Stimulated activated naive CD8-positive, alpha-beta T cell treated with anti-CD3 and anti-CD28 coated beads, Interleukin-15, Interleukin-2, amounts not matched to agents 100 ng/mL and 50 ng/mL, for 24 hours (primary cell): Measurements from ENCODE around the gene CDK16.
A peak's percentile ranks its signal among the peaks of the same experiment; 100 is the strongest.

ENCODE experiments used
- H3K27ac Mint-ChIP-seq: one replicate; pipeline ENCODE4 v1.8.0; 2021; ENCODE audit warnings: mild to moderate bottlenecking, mixed read lengths
- H3K27me3 Mint-ChIP-seq: one replicate; pipeline ENCODE4 v1.8.0; 2021; ENCODE audit warnings: mixed read lengths
- H3K36me3 Mint-ChIP-seq: one replicate; pipeline ENCODE4 v1.8.0; 2021; ENCODE audit warnings: low read depth, mixed read lengths
- H3K4me1 Mint-ChIP-seq: one replicate; pipeline ENCODE4 v1.8.0; 2021; ENCODE audit warnings: low read depth, mixed read lengths
- H3K4me3 Mint-ChIP-seq: one replicate; pipeline ENCODE4 v1.8.0; 2021; ENCODE audit warnings: mild to moderate bottlenecking, mixed read lengths
- H3K9me3 Mint-ChIP-seq: one replicate; pipeline ENCODE4 v1.8.0; 2021; ENCODE audit warnings: mixed read lengths

The CDK16 gene

GRCh38 chrX:47179221-47179927 is 39.1 kb upstream of the CDK16 start:
- no peak overlapping the region for H3K27ac Mint-ChIP-seq
- H3K36me3 Mint-ChIP-seq: peaks cover 22% of the 10 kb centered on the region
- H3K9me3 Mint-ChIP-seq: no peaks in the 10 kb centered on the region
- H3K27me3 Mint-ChIP-seq: no peaks in the 10 kb centered on the region
- peaks cover 2% of the 10 kb centered on the region for H3K4me1 Mint-ChIP-seq
- no peak overlapping the region for H3K4me3 Mint-ChIP-seq

- Mint-ChIP-seq H3K36me3 (peaks cover 22% of the 10 kb centered on the region), H3K27ac (no peak overlapping the region), H3K4me1 (peaks cover 2% of the 10 kb centered on the region), H3K4me3 (no peak overlapping the region), H3K9me3 (no peaks in the 10 kb centered on the region), H3K27me3 (no peaks in the 10 kb centered on the region)
Observed at GRCh38 chrX:47179928-47180255, 38.6 kb upstream of the CDK16 start.

DNA sequence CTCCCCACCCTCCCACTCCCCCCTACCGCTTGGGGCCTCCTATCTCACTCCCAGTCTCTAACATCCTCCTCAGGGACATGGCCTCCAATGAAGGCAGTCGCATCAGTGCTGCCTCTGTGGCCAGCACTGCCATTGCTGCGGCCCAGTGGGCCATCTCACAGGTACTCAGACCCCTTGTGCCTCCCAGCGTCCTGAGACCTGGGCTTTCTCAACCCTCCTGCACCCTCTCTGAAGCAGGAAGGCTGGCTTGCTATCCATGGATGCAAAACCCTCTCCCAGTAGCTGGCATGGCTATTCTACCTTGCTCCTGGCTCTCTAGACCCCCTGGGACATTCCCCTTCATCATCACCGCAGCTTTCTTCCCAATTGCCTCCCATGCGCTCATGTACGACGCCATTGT is 38.1 kb upstream of the CDK16 start:
- H3K27ac Mint-ChIP-seq: no peak overlapping the region
- H3K27me3 Mint-ChIP-seq: no peaks in the 10 kb centered on the region
- H3K36me3 Mint-ChIP-seq: peaks cover 25% of the 10 kb centered on the region
- H3K4me3 Mint-ChIP-seq: no peak overlapping the region
- no peaks in the 10 kb centered on the region for H3K9me3 Mint-ChIP-seq
- peaks cover 2% of the 10 kb centered on the region for H3K4me1 Mint-ChIP-seq

DNA sequence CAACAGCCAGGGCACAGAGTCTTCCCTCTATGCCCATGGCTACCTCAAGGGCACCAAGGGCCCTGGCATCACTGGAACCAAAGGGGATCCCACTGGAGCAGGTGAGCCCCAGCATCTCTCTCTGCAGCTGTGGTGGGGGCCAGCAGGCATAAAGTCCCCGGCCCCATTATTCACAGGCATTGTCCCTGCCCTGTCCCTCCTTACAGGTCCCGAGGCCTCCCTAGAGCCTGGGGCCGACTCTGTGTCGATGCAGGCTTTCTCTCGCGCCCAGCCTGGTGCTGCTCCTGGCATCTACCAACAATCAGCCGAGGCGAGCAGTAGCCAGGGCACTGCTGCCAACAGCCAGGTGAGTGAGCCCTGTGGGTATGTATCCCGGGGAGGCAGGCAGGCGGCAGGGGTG is 37.2 kb upstream of the CDK16 start:
- Mint-ChIP-seq H3K4me1 (peaks cover 2% of the 10 kb centered on the region), H3K27me3 (no peaks in the 10 kb centered on the region), H3K4me3 (no peak overlapping the region), H3K36me3 (peaks cover 30% of the 10 kb centered on the region), H3K9me3 (no peaks in the 10 kb centered on the region), H3K27ac (no peak overlapping the region)

- H3K9me3 Mint-ChIP-seq: no peaks in the 10 kb centered on the region
- peaks cover 27% of the 10 kb centered on the region for H3K36me3 Mint-ChIP-seq
- no peak overlapping the region for H3K27ac Mint-ChIP-seq
Observed at GRCh38 chrX:47182106-47182700, 36.3 kb upstream of the CDK16 start.

GRCh38 chrX:47184486-47184885 is 34.0 kb upstream of the CDK16 start:
- no peaks in the 10 kb centered on the region for H3K9me3 Mint-ChIP-seq
- H3K4me1 Mint-ChIP-seq: peaks cover 15% of the 10 kb centered on the region
- no peak overlapping the region for H3K27ac Mint-ChIP-seq
- no peak overlapping the region for H3K4me3 Mint-ChIP-seq
- no peaks in the 10 kb centered on the region for H3K27me3 Mint-ChIP-seq
- peaks cover 18% of the 10 kb centered on the region for H3K36me3 Mint-ChIP-seq

More at GRCh38 chrX:47182106-47182700, 36.3 kb upstream of the CDK16 start:
- Mint-ChIP-seq H3K4me3 (no peak overlapping the region), H3K4me1 (peaks cover 2% of the 10 kb centered on the region), H3K27me3 (no peaks in the 10 kb centered on the region)

DNA sequence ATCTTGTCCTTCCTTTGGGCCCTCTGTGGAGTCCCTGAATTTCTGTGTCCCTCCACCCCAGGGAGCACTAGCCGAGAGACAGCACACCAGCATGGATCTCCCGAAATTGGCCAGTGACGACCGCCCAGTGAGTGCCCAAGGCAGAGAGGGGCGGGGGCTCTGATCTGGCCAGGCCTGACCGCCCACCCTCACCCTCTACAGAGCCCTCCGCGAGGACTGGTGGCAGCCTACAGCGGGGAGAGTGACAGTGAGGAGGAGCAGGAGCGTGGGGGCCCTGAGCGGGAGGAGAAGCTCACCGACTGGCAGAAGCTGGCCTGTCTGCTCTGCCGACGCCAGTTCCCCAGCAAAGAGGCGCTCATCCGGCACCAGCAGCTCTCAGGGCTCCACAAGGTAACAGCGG is 33.2 kb upstream of the CDK16 start:
- Mint-ChIP-seq H3K4me1 (peaks cover 18% of the 10 kb centered on the region), H3K4me3 (no peak overlapping the region), H3K27me3 (no peaks in the 10 kb centered on the region), H3K36me3 (peaks cover 16% of the 10 kb centered on the region), H3K9me3 (no peaks in the 10 kb centered on the region), H3K27ac (no peak overlapping the region)

- H3K27me3 Mint-ChIP-seq: no peaks in the 10 kb centered on the region
- H3K4me1 Mint-ChIP-seq: peaks cover 22% of the 10 kb centered on the region
- peaks cover 16% of the 10 kb centered on the region for H3K36me3 Mint-ChIP-seq
- no peak overlapping the region for H3K27ac Mint-ChIP-seq
- no peak overlapping the region for H3K4me3 Mint-ChIP-seq
- no peaks in the 10 kb centered on the region for H3K9me3 Mint-ChIP-seq
Observed at GRCh38 chrX:47186096-47186740, 32.3 kb upstream of the CDK16 start.

- Mint-ChIP-seq H3K27ac (no peak overlapping the region), H3K9me3 (no peaks in the 10 kb centered on the region), H3K27me3 (no peaks in the 10 kb centered on the region), H3K4me1 (peaks cover 22% of the 10 kb centered on the region), H3K4me3 (no peak overlapping the region), H3K36me3 (peaks cover 16% of the 10 kb centered on the region)
Observed at GRCh38 chrX:47187106-47187677, 31.3 kb upstream of the CDK16 start.

GRCh38 chrX:47189906-47190305 is 28.6 kb upstream of the CDK16 start:
- no peak overlapping the region for H3K4me3 Mint-ChIP-seq
- H3K27ac Mint-ChIP-seq: no peak overlapping the region
- H3K9me3 Mint-ChIP-seq: no peaks in the 10 kb centered on the region
- H3K4me1 Mint-ChIP-seq: peaks cover 39% of the 10 kb centered on the region
- no peaks in the 10 kb centered on the region for H3K27me3 Mint-ChIP-seq
- H3K36me3 Mint-ChIP-seq: peaks cover 25% of the 10 kb centered on the region

DNA sequence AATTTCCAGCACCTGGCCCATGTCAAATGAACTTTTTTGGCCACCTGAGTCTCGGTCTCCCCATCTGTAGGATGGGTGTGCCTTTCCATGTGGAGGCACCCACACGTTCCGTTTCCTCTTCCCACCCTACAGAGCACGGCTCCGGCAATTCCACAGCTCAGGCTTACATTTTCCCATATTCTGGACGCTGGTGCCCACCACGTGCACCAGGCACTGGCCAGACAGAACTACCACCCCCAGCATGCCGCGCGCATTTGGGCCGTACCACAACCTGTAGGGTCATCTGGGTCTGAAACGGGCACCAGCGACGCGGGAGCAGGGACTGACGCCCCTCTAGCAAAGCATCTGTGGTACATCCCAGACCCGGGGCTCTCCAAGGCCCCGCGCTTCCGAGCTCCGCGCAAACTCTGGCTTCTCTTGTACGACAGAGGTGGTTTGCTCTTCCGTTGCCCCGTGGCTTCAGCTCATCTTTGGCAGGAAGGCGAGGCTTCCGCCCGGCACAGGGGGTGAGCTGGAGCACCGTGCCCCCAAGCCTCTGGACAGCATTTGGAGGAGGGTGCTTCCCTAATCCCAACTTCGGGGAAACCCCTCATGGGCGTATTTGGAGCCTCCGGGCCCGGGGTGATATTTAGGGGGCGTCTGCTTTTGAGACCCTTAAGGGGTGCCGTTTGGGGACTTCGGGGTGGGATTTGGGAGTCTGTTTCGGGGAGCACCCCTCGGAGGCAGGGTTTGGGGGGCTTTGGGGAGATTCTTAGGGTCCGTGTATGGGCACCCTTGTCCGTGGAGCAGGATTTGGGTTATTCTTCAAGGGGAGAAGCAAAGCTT is 27.8 kb upstream of the CDK16 start:
- Mint-ChIP-seq H3K9me3 (no peaks in the 10 kb centered on the region), H3K36me3 (peaks cover 21% of the 10 kb centered on the region), H3K27ac (peak overlapping the region; percentile 90), H3K4me1 (peaks cover 45% of the 10 kb centered on the region), H3K4me3 (peak overlapping the region; percentile 92), H3K27me3 (no peaks in the 10 kb centered on the region)

DNA sequence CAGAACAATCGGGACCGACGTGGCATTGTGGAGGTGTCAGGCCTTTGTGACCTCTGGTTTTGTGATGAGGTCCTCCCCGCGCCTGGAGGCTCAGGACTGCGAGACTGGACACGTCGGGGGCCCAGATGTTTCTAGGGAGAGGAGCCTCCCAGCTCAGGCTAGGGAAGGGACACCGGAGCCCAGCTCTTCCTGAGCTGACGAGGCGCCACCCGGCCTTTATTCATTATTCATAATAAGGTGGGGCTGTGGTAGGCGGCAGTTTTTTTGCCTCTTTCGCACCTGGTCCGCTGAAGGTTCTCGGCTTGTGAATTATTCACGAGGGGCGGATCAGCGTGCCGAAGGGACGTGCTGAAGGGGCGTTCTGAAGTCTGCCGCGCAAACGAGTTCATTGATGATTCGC is 27.1 kb upstream of the CDK16 start:
- H3K9me3 Mint-ChIP-seq: no peaks in the 10 kb centered on the region
- peak overlapping the region; percentile 92 for H3K4me3 Mint-ChIP-seq

DNA sequence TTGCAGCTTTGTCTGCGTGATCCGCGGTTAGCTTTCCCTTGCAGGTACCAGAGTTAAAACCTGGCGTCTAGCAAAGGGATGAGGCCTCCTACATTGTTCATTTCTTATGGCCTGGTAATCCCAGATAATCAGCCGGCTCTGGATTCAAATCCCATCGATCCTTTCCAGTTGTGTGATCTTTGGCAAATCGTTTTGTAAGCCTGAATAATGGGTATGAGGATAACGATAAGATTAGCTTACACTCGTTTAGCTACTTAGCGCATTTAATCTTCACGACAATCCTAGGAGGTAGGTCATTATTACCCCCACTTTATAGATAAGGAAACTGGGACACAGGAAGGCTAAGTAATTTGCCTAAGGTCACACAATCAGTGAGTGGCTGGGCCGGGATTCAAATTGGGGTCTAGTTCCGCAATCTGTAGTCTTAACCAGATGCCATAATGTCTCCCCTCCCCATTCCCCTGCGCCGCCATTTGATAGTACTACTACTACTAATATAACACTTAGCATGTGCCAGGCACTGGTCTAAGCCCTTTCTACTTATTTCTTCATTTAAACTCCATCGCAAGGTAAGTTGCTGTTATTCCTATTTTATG is 26.6 kb upstream of the CDK16 start:
- peaks cover 58% of the 10 kb centered on the region for H3K4me1 Mint-ChIP-seq
- H3K9me3 Mint-ChIP-seq: no peaks in the 10 kb centered on the region
- peak overlapping the region; percentile 92 for H3K4me3 Mint-ChIP-seq
- no peaks in the 10 kb centered on the region for H3K27me3 Mint-ChIP-seq
- peaks cover 26% of the 10 kb centered on the region for H3K36me3 Mint-ChIP-seq
- H3K27ac Mint-ChIP-seq: peak overlapping the region; percentile 90

More for the DNA sequence above, 27.1 kb upstream of the CDK16 start:
- Mint-ChIP-seq H3K27me3 (no peaks in the 10 kb centered on the region), H3K4me1 (peaks cover 52% of the 10 kb centered on the region), H3K36me3 (peaks cover 25% of the 10 kb centered on the region), H3K27ac (peak overlapping the region; percentile 90)

- Mint-ChIP-seq H3K4me3 (peak within 1 kb of the TSS; percentile 92), H3K27ac (peak within 1 kb of the TSS; percentile 90), H3K9me3 (no peaks in the 10 kb centered on the region), H3K36me3 (peaks cover 33% of the 10 kb centered on the region), H3K27me3 (no peaks in the 10 kb centered on the region), H3K4me1 (peaks cover 58% of the 10 kb centered on the region)
Observed at GRCh38 chrX:47193475-47194193, 24.8 kb upstream of the CDK16 start, which contains the start of gene UBA1. Gene UBA1, plus strand, starts transcription at chrX:47193829. Its CDS starts 4,974 bp downstream, at chrX:47198803.
